ENCODE results near the gene ESPNL. TPM values are rescaled to one million over a fixed set of nuclear protein-coding genes. Genes with fewer than 3 reads are reported as not detected.
"Not testable (repeated sequence)": the region's sequence is repeated elsewhere in the genome, so short reads cannot be mapped to it uniquely, and the experiment has no call there.

Gene ESPNL
- total RNA-seq, 1 experiment from 2014 or later = 1.0 TPM

DNA sequence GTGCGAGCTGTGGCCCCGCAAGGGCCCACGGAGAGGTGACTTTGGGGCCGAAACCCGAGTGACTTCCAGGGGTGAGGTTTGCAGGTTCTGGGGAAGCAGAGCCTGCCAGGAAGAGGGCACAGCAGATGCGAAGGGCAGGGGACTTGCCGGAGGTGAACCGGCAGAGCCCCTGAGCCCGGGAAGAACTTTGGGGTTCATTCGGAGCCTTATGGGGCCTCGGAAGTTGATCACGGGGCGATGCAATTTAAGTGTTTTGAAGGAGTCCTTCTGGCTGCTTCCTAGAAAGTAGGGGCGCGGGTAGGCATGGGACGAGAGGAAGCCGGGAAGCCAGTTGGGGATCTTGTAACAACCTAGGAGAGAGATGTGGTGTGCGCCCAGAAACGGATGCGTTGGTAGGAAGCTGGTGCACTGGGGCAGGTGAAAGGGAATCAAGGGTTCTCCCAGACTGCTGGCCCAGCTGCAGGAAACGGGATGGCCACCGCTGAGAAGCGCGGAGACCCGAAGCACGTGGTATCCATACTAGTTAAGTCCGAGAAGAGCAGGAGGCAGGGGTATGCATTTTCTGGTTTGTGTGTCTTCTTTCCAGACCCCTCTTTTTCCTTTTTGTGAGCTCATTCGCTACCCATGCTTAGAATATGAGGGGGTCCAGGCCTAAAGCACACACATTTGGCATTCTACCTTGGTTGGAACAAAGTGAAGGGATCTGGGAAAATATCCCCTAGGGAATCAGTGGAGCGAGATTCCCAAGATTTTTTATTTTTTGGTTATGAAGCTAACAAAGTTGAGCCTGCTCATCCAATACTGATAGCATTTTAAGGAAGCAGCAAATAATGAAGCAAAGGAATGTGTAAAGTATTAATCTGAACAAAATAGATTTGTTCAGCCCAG, 38.6 kb upstream of the ESPNL start:
- Histone ChIP-seq H2AFZ (ENCODE audit: low read length) (peak overlapping the region; percentile 46), H3K27me3 (ENCODE audit: low read length) (no peaks in the 10 kb centered on the region), H3K4me1 (ENCODE audit: low read length) (peaks cover 21% of the 10 kb centered on the region), H3K9me2 (replicated peaks; ENCODE audit: insufficient read depth, low read length) (no peaks in the 10 kb centered on the region), H3K4me2 (ENCODE audit: low read depth, low read length, poor library complexity, severe bottlenecking) (peak overlapping the region; percentile 93), H4K20me1 (ENCODE audit: insufficient read depth, low read depth, low read length) (no peaks in the 10 kb centered on the region), H3K79me2 (ENCODE audit: low read length) (peaks cover 56% of the 10 kb centered on the region), H3K36me3 (ENCODE audit: insufficient read depth, low read length) (peaks cover 23% of the 10 kb centered on the region), H3K4me3 (ENCODE audit: low read length) (peak overlapping the region; percentile 100), H3K9ac (ENCODE audit: low read length) (peak overlapping the region; percentile 96), H3K9me3 (ENCODE audit: low read length) (no peaks in the 10 kb centered on the region), H3K27ac (ENCODE audit: low read length) (peak overlapping the region; percentile 21; the same call in 1 of the 2 replicates)
- DNase-seq = peak; percentile 79

DNA sequence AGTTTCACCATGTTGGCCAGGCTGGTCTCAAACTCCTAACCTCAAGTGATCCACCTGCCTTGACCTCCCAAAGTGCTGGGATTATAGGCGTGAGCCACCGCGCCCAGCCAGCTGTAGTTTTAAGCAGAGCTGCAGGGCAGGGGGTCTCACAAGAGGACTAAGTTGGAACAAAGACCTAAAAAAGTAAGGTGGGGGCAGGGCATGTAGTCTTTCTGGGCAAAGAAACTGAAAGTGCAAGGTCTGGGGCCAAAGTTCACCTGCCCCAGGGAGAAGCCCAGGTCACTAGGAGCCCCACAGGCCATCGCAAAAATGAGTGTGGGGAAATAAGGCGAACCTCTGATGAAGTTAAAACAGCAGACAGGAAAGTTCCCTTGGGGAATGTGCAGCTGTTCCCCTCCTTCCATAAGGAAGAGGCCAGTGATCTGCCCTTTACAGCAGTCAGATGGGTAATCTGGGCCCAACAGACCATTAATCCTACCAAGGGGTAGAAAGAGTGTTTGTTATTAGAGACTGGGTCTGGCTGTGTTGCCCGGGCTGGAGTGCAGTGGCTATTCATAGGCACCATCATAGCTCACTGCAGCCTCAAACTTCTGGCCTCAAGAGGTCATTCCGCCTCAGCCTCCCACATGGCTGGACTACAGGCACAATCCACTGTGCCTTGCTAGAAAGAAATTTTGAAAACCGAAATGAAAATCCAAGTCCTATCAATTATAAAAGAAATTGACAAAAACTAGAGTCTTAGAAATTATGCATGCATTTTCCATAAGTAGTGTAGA, 36.5 kb upstream of the ESPNL start:
- Histone ChIP-seq H3K4me2 (ENCODE audit: low read depth, low read length, poor library complexity, severe bottlenecking) (no peak overlapping the region), H3K27me3 (ENCODE audit: low read length) (no peaks in the 10 kb centered on the region), H3K9me2 (replicated peaks; ENCODE audit: insufficient read depth, low read length) (no peaks in the 10 kb centered on the region), H3K79me2 (ENCODE audit: low read length) (peaks cover 65% of the 10 kb centered on the region), H3K9ac (ENCODE audit: low read length) (no peak overlapping the region), H3K9me3 (ENCODE audit: low read length) (no peaks in the 10 kb centered on the region), H3K27ac (ENCODE audit: low read length) (no peak overlapping the region), H3K4me3 (ENCODE audit: low read length) (no peak overlapping the region), H3K36me3 (ENCODE audit: insufficient read depth, low read length) (peaks cover 41% of the 10 kb centered on the region), H4K20me1 (ENCODE audit: insufficient read depth, low read depth, low read length) (no peaks in the 10 kb centered on the region), H2AFZ (ENCODE audit: low read length) (no peak overlapping the region), H3K4me1 (ENCODE audit: low read length) (peaks cover 21% of the 10 kb centered on the region)
- no peak for DNase-seq

DNA sequence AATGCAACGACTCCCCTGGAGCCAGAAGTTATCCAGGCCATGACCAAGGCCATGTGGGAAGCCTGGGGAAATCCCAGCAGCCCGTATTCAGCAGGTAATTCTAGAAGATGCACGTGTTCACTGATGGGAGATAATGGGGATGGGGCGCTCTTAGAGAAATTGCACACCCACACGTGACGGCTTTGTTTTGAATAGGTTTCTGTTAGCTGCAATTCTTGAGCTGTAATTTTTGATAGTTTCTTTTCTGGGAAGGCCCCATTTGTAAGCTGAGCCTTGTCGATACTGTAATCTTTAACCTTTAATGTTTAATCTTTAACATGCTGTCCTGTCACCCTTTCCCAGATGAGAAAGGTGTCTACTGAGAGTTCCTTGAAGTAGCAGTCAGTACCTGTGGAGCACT, 35.8 kb upstream of the ESPNL start:
- H4K20me1 ChIP-seq (ENCODE audit: insufficient read depth, low read depth, low read length) = no peaks in the 10 kb centered on the region
- no peak overlapping the region for H3K27ac ChIP-seq (ENCODE audit: low read length)
- no peak for DNase-seq
- no peak overlapping the region for H3K4me2 ChIP-seq (ENCODE audit: low read depth, low read length, poor library complexity, severe bottlenecking)
- no peak overlapping the region for H2AFZ ChIP-seq (ENCODE audit: low read length)
- peaks cover 66% of the 10 kb centered on the region for H3K79me2 ChIP-seq (ENCODE audit: low read length)
- H3K9me2 ChIP-seq (replicated peaks; ENCODE audit: insufficient read depth, low read length) = no peaks in the 10 kb centered on the region
- H3K9me3 ChIP-seq (ENCODE audit: low read length) = no peaks in the 10 kb centered on the region
- H3K36me3 ChIP-seq (ENCODE audit: insufficient read depth, low read length) = peaks cover 47% of the 10 kb centered on the region
- no peaks in the 10 kb centered on the region for H3K27me3 ChIP-seq (ENCODE audit: low read length)
- no peak overlapping the region for H3K9ac ChIP-seq (ENCODE audit: low read length)
- no peak overlapping the region for H3K4me3 ChIP-seq (ENCODE audit: low read length)
- H3K4me1 ChIP-seq (ENCODE audit: low read length) = peaks cover 20% of the 10 kb centered on the region

DNA sequence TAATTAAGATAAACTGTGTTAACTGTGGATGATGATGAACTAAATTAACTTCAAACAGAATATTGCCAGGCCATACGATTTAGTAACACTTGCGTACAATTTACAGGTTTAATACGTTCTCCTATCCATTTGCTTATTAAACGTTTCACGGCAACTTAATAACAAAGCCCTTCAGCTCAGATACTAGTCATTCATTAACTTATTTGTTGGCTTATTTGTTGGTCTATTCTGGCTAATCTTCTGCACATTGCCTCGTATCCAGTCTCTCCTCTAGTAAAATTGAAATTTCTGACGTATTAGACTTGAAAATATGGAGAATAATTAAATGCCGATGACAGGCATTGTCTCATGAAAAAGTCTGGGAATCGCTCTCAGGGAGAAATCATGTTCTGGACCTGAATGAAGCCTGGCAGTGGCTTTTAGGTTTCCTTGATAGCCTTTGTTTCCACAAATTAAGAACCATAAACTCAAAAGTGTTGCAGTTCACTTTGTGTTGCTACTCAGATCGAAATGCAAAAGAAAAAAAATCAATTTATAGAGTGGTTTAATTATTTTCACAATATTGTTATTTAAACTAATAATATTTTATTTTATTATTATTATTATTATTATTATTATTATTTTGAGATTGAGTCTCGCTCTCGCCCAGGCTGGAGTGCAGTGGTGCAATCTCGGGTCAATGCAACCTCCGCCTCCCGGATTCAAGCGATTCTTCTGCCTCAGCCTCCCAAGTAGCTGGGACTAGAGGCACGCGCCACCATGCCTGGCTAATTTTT, 34.9 kb upstream of the ESPNL start:
- H3K9me3 ChIP-seq (ENCODE audit: low read length) = no peaks in the 10 kb centered on the region
- H3K27me3 ChIP-seq (ENCODE audit: low read length) = no peaks in the 10 kb centered on the region
- no peaks in the 10 kb centered on the region for H4K20me1 ChIP-seq (ENCODE audit: insufficient read depth, low read depth, low read length)
- H3K79me2 ChIP-seq (ENCODE audit: low read length) = peaks cover 61% of the 10 kb centered on the region
- no peak overlapping the region for H3K4me3 ChIP-seq (ENCODE audit: low read length)
- H3K27ac ChIP-seq (ENCODE audit: low read length) = no peak overlapping the region
- peaks cover 55% of the 10 kb centered on the region for H3K36me3 ChIP-seq (ENCODE audit: insufficient read depth, low read length)
- no peak overlapping the region for H3K9ac ChIP-seq (ENCODE audit: low read length)
- H3K4me1 ChIP-seq (ENCODE audit: low read length) = peaks cover 13% of the 10 kb centered on the region
- H3K9me2 ChIP-seq (replicated peaks; ENCODE audit: insufficient read depth, low read length) = no peaks in the 10 kb centered on the region
- H2AFZ ChIP-seq (ENCODE audit: low read length) = no peak overlapping the region
- H3K4me2 ChIP-seq (ENCODE audit: low read depth, low read length, poor library complexity, severe bottlenecking) = no peak overlapping the region
- no peak for DNase-seq

DNA sequence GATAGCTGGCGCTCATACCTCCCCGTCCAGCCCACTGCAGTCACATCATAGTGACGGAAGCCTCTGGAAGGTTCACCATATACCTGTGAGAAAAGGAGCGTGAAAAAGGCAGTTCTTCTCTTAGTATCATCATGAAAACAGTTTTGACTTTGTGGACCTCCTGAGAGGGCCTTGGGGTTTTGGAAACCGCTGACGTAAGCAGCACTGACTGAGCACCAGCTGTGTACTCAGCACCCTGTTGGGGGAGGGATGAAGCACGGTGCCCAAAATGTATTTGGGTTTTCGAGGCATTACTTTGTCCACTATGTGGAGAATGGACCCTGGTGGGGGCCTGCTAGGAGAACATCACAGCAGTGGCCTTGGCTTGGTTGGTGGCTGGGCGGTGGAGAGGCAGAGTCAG, 33.9 kb upstream of the ESPNL start:
- no peak overlapping the region for H3K9ac ChIP-seq (ENCODE audit: low read length)
- no peak overlapping the region for H3K4me2 ChIP-seq (ENCODE audit: low read depth, low read length, poor library complexity, severe bottlenecking)
- peaks cover 58% of the 10 kb centered on the region for H3K36me3 ChIP-seq (ENCODE audit: insufficient read depth, low read length)
- H3K27me3 ChIP-seq (ENCODE audit: low read length) = no peaks in the 10 kb centered on the region
- peaks cover 58% of the 10 kb centered on the region for H3K79me2 ChIP-seq (ENCODE audit: low read length)
- no peaks in the 10 kb centered on the region for H4K20me1 ChIP-seq (ENCODE audit: insufficient read depth, low read depth, low read length)
- H3K4me1 ChIP-seq (ENCODE audit: low read length) = peaks cover 13% of the 10 kb centered on the region
- no peaks in the 10 kb centered on the region for H3K9me3 ChIP-seq (ENCODE audit: low read length)
- no peak overlapping the region for H2AFZ ChIP-seq (ENCODE audit: low read length)
- no peak overlapping the region for H3K27ac ChIP-seq (ENCODE audit: low read length)
- DNase-seq = no peak
- H3K9me2 ChIP-seq (replicated peaks; ENCODE audit: insufficient read depth, low read length) = no peaks in the 10 kb centered on the region
- H3K4me3 ChIP-seq (ENCODE audit: low read length) = no peak overlapping the region

DNA sequence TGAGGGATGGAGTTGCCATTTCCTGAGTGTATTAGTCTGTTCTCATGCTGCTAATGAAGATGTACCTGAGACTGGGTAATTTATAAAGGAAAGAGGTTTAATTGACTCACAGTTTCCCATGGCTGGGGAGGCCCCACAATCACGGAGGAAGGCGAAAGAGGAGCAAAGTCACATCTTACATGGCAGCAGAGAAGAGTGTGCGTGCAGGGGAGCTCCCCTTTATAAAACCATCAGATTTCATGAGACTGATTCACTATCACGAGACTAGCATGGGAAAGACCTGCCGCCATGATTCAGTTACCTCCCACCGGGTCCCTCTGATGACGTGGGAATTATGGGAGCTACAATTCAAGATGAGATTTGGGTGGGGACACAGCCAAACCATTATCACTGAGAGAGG, 33.4 kb upstream of the ESPNL start:
- H4K20me1 ChIP-seq (ENCODE audit: insufficient read depth, low read depth, low read length); H3K9ac ChIP-seq (ENCODE audit: low read length); H3K27me3 ChIP-seq (ENCODE audit: low read length); H3K27ac ChIP-seq (ENCODE audit: low read length); H2AFZ ChIP-seq (ENCODE audit: low read length); H3K9me3 ChIP-seq (ENCODE audit: low read length); H3K4me2 ChIP-seq (ENCODE audit: low read depth, low read length, poor library complexity, severe bottlenecking); H3K9me2 ChIP-seq (replicated peaks; ENCODE audit: insufficient read depth, low read length); DNase-seq; H3K4me3 ChIP-seq (ENCODE audit: low read length): not testable (repeated sequence)
- H3K36me3 ChIP-seq (ENCODE audit: insufficient read depth, low read length) = peaks cover 63% of the 10 kb centered on the region
- peaks cover 55% of the 10 kb centered on the region for H3K79me2 ChIP-seq (ENCODE audit: low read length)
- peaks cover 13% of the 10 kb centered on the region for H3K4me1 ChIP-seq (ENCODE audit: low read length)

DNA sequence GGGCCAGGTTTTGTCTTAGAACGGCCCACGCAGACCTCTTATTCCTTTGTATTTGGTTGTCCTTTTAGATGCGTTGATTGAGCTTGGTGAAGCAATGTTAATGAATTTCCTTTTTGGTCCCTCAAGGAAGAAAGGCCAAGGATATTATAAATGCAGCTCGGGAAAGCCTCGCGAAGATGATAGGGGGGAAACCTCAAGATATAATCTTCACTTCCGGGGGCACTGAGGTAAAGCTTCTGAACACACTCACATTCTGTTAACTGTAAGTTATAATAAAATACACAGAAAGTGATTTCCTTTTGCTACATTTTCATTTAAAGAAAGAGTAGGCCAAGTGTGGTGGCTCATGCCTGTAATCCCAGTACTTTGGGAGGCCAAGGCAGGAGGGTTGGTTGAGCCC, 32.2 kb upstream of the ESPNL start:
- Histone ChIP-seq H3K27ac (ENCODE audit: low read length) (no peak overlapping the region), H3K9me2 (replicated peaks; ENCODE audit: insufficient read depth, low read length) (no peaks in the 10 kb centered on the region)

More for the DNA sequence above, 32.2 kb upstream of the ESPNL start:
- no peak for DNase-seq
- Histone ChIP-seq H3K79me2 (ENCODE audit: low read length) (peaks cover 55% of the 10 kb centered on the region), H3K36me3 (ENCODE audit: insufficient read depth, low read length) (peaks cover 75% of the 10 kb centered on the region), H3K4me2 (ENCODE audit: low read depth, low read length, poor library complexity, severe bottlenecking) (no peak overlapping the region), H3K4me3 (ENCODE audit: low read length) (no peak overlapping the region), H3K9me3 (ENCODE audit: low read length) (no peaks in the 10 kb centered on the region), H3K27me3 (ENCODE audit: low read length) (no peaks in the 10 kb centered on the region), H3K9ac (ENCODE audit: low read length) (no peak overlapping the region), H3K4me1 (ENCODE audit: low read length) (peaks cover under 1% of the 10 kb centered on the region), H4K20me1 (ENCODE audit: insufficient read depth, low read depth, low read length) (no peaks in the 10 kb centered on the region), H2AFZ (ENCODE audit: low read length) (no peak overlapping the region)
